Measurements from ENCODE around the gene RACGAP1. TPM values are rescaled to one million over a fixed set of nuclear protein-coding genes. Genes with fewer than 3 reads are reported as not detected.

RACGAP1 gene
- total RNA-seq, 1 donor from 2014 or later, result 144 TPM

DNA sequence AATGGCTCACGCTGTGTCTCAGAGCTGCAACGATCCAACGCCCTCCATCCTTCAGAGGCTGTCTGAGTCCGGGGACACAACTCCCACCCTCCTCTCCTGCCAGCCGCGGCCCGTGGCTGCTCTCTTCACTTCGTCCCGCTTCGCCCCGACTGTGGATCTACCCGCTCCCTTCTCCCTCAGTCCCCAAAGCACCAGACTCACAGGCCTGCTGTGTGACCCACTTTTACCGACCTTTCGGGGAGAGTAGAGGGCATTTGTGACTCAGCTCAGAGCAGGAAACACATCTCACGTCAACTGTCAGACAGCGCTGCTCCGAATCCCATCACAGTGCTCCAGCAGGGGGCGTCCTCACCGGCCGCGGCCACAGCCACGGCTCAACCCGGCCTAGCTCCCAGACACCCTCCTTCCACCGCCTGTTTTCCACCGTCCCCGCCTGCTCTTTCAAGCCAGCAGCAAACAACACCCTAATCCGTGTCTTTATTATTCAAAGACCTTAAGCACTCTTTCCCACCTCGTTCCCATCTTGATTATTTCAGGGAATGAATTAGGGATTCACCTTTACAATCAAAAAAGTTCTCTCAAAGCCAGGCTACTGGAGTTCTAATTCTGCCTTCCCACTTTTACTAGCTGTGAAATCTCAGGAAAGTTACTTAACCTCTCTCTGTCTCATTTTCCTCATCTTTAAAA lies 79.8 kb downstream of the RACGAP1 start:
- intact Hi-C loops (cut with micrococcal nuclease), result no loop called here

DNA sequence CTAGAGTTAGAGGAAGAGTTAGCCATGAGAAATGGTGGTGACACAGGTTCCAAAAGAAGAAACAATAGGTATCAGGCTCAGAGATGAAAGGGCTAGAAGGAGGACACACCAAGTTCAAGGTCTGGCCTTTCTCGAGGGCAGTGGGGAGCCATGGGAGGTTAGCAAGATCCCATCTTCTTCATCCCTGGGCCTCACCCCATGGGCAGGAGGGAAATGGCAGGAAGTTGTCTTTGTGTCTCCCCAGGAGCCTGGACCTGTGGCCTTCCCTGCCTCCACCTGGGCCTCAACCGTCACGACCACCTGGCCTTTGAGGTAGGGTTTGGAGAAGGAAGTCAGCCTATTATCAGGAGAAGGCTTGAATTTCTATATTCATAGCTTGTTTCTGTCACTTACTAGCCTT lies 80.6 kb downstream of the RACGAP1 start:
- intact Hi-C loops (cut with micrococcal nuclease), result no loop called here

GRCh38 chr12:49944046-49944445 lies 81.2 kb downstream of the RACGAP1 start:
- intact Hi-C loops (cut with micrococcal nuclease), result no loop called here

- intact Hi-C loops (cut with micrococcal nuclease), result no loop called here
Measured at GRCh38 chr12:49943625-49943960, 81.7 kb downstream of the RACGAP1 start.

DNA sequence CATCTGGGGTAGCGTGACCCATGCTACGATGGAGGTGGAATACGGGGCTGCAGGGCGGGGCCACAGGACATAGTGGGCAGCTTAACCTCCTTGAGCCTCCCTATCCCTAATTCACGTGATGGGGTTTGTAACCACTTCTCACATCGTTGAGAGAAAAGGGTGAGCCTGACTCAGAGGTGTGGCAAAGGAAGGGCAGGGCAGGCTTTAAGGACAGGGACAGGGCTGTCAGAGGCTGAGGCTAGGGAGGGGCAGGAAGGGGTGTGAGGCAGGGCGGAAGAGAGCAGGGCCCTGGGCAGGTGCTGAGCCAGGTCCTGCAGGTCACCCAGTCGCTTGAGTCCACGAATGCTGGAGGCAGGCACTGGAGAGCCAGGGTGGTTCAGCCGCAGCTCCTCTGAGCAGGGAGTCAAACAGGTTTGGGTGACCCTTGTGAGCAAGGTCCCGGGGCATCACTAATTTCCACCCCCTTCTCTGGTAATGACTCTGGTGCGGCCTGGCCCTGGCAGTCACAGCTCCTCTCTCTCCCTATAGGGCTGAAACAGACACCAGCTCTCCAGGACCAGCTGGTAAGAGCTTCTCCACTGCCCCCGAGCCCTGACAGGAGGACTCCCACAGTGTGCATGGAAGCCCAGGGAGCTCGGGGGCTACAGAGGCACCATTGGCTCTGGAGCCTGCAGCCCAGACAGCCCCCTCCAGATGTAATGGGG lies 82.2 kb downstream of the RACGAP1 start:
- intact Hi-C loops (cut with micrococcal nuclease), result no loop called here

- intact Hi-C loops (cut with micrococcal nuclease), result no loop called here
Measured at GRCh38 chr12:49942512-49942893, 82.8 kb downstream of the RACGAP1 start.

GRCh38 chr12:49941556-49942511 lies 83.5 kb downstream of the RACGAP1 start:
- intact Hi-C loops (cut with micrococcal nuclease), result no loop called here

DNA sequence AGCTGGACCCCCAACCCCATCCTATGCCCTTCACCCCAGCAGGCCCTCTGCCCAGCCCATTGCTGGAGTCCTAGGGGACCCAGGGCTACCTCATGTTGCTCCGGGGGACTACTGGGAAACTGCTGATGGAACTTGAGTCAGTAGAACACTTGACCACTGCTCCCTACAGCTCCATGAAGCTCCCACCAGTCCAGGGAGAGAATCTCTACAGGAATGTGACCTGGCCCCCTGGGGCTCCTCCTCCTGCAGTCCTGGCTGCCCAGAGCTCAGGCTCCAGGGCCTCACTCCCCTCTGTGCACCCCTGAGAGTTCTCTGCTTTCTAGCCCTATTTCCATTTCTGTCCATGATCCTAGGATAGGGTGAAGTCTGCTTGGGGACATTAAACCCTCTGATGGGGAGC lies 85.6 kb downstream of the RACGAP1 start:
- intact Hi-C loops (cut with micrococcal nuclease), result no loop called here

GRCh38 chr12:49939307-49939706 lies 86.0 kb downstream of the RACGAP1 start:
- intact Hi-C loops (cut with micrococcal nuclease), result no loop called here

Other genes with a start within 250 kb of the RACGAP1 start
- gene NCKAP5L, start 197.1 kb downstream of the RACGAP1 start, total RNA-seq, result 2.3 and 2.4 TPM in 2 replicates
- 5.7 and 5.9 TPM in 2 replicates for gene BCDIN3D, start 182.4 kb downstream of the RACGAP1 start, total RNA-seq
- gene FAIM2, start 121.6 kb downstream of the RACGAP1 start, total RNA-seq, result 0.18 and 0.27 TPM in 2 replicates
- not detected in 2 replicates for gene AQP2, start 74.8 kb downstream of the RACGAP1 start, total RNA-seq
- not detected in 2 replicates for gene AQP5, start 63.6 kb downstream of the RACGAP1 start, total RNA-seq
- not detected in 2 replicates for gene AQP6, start 52.5 kb downstream of the RACGAP1 start, total RNA-seq
- 7.5 and 8.5 TPM in 2 replicates for gene ASIC1, start 32.1 kb upstream of the RACGAP1 start, total RNA-seq
- gene SMARCD1, start 59.8 kb upstream of the RACGAP1 start, total RNA-seq, result 75.3 and 86.2 TPM in 2 replicates
- gene GPD1, start 78.5 kb upstream of the RACGAP1 start, total RNA-seq, result 0.41 and 0.70 TPM in 2 replicates
- 41.1 and 41.4 TPM in 2 replicates for gene COX14, start 86.7 kb upstream of the RACGAP1 start, total RNA-seq
- gene CERS5, start 141.9 kb upstream of the RACGAP1 start, total RNA-seq, result 67.9 and 69.0 TPM in 2 replicates

Data from T-helper 2 cell treated with Interferon-gamma antibody and Interleukin-4, amounts not matched to agents 100 ng/mL and 5 ng/mL, for 36 hours (primary cell).